ENCODE results near the gene ARHGEF17. TPM values are rescaled to one million over a fixed set of nuclear protein-coding genes. Genes with fewer than 3 reads are reported as not detected.
A peak's percentile ranks its signal among the peaks of the same experiment; 100 is the strongest.

ARHGEF17 gene
- total RNA-seq, 1 donor from 2014 or later = 193 TPM

GRCh38 chr11:73324665-73325035 is 16.6 kb downstream of the ARHGEF17 start:
- TF ChIP-seq CTCF (IDR thresholded peaks at IDR 0.05) = no peak
- Histone ChIP-seq H3K36me3 (no peaks in the 10 kb centered on the region), H3K4me1 (peaks cover 64 to 93% of the 10 kb centered on the region in 2 donors), H3K4me3 (peak overlapping the region in 1 of 2 donors; percentile 37), H3K27me3 (no peaks in the 10 kb centered on the region), H3K27ac (peak overlapping the region; percentile 94 to 96), H3K9me3 (no peaks in the 10 kb centered on the region)
- no peak for DNase-seq (ENCODE audit: low spot score in 2 of 2)
- intact Hi-C loops (cut with DNase I) = loop anchor here (2.0 to 5.0 kb wide), 2 partner anchors 16 to 67 kb away; partner anchors contain the start of gene ARHGEF17

GRCh38 chr11:73325036-73325981 is 17.2 kb downstream of the ARHGEF17 start:
- Histone ChIP-seq H3K4me3 (peak overlapping the region in 1 of 2 donors; percentile 37), H3K4me1 (peaks cover 59 to 93% of the 10 kb centered on the region in 2 donors), H3K27ac (peak overlapping the region; percentile 94 to 96), H3K27me3 (no peaks in the 10 kb centered on the region), H3K36me3 (no peaks in the 10 kb centered on the region), H3K9me3 (no peaks in the 10 kb centered on the region)
- peak; percentile 58 to 90 for DNase-seq (ENCODE audit: low spot score in 2 of 2)
- intact Hi-C loops (cut with DNase I) = loop anchor here (2.0 kb wide), 1 partner anchor 17 kb away; the partner anchor contains the start of gene ARHGEF17
- no peak for TF ChIP-seq CTCF (IDR thresholded peaks at IDR 0.05)

GRCh38 chr11:73326929-73327811 is 19.1 kb downstream of the ARHGEF17 start:
- no peaks in the 10 kb centered on the region for H3K27me3 ChIP-seq
- no peaks in the 10 kb centered on the region for H3K36me3 ChIP-seq
- intact Hi-C loops (cut with DNase I) = no loop called here
- no peaks in the 10 kb centered on the region for H3K9me3 ChIP-seq
- H3K4me1 ChIP-seq = peaks cover 63 to 93% of the 10 kb centered on the region in 2 donors
- DNase-seq (ENCODE audit: low spot score in 2 of 2) = no peak
- peak overlapping the region; percentile 94 to 96 for H3K27ac ChIP-seq
- TF ChIP-seq CTCF (IDR thresholded peaks at IDR 0.05) = no peak
- H3K4me3 ChIP-seq = no peak overlapping the region

- intact Hi-C loops (cut with DNase I) = no loop called here
- no peak for DNase-seq (ENCODE audit: low spot score in 2 of 2)
- Histone ChIP-seq H3K27ac (peak overlapping the region; percentile 94 to 96), H3K4me1 (peaks cover 62 to 93% of the 10 kb centered on the region in 2 donors), H3K9me3 (no peaks in the 10 kb centered on the region), H3K4me3 (no peak overlapping the region), H3K36me3 (no peaks in the 10 kb centered on the region), H3K27me3 (no peaks in the 10 kb centered on the region)
- TF ChIP-seq CTCF (IDR thresholded peaks at IDR 0.05) = no peak
These were observed 19.8 kb downstream of the ARHGEF17 start for GRCh38 chr11:73327812-73328364.

- intact Hi-C loops (cut with DNase I) = no loop called here
- Histone ChIP-seq H3K27ac (peak overlapping the region; percentile 79 to 89), H3K36me3 (no peaks in the 10 kb centered on the region), H3K27me3 (no peaks in the 10 kb centered on the region), H3K9me3 (no peaks in the 10 kb centered on the region), H3K4me3 (peak overlapping the region in 1 of 2 donors; percentile 7), H3K4me1 (peaks cover 55 to 94% of the 10 kb centered on the region in 2 donors)
- TF ChIP-seq CTCF (IDR thresholded peaks at IDR 0.05) = peak in 2 of 3 experiments; percentile 34 to 55
- DNase-seq (ENCODE audit: low spot score in 2 of 2) = no peak
These were observed 22.6 kb downstream of the ARHGEF17 start for GRCh38 chr11:73330569-73331093.

Data from ascending aorta (tissue), 2 donors.